B cell (primary cell): ENCODE data around the gene LRRC8E. TPM values are rescaled to one million over a fixed set of nuclear protein-coding genes. Genes with fewer than 3 reads are reported as not detected.

Experiments
- ATAC-seq: fragments of 200-7000 bp; cut with Tn5 transposase; one replicate; pipeline ENCODE4 v1.10.0; 2021; ENCODE audit warnings: low read depth, mild to moderate bottlenecking, moderate number of reproducible peaks, moderate library complexity
- CTCF ChIA-PET: fragments of 350-600 bp; sonication (Branson Sonifier 250); formaldehyde crosslinking; loops from one replicate; lab custom pipeline; 2021; ENCODE audit warnings: antibody characterized with exemption, inconsistent platforms; lab: Charles Lee
- POLR2A ChIA-PET: fragments of 350-600 bp; sonication (Branson Sonifier 250); formaldehyde crosslinking; loops from one replicate; lab custom pipeline; 2021; ENCODE audit warnings: antibody characterized with exemption; lab: Charles Lee
- DNase-seq: peaks from one replicate; pipeline ENCODE4 v3.0.0; 2013
- H2AFZ ChIP-seq: 2 replicates; pipeline ENCODE4 v1.6.1; 2012; ENCODE audit warnings: mild to moderate bottlenecking, low read depth, low read length; ENCODE audit not compliant: insufficient read depth, poor library complexity, severe bottlenecking
- H3K27ac ChIP-seq, 2 donors: 1 replicate in 1 of 2; 2 replicates in 1 of 2; pipeline ENCODE4 v1.5.1; 2012 to 2013; ENCODE audit warnings: low read length in 2 of 2, mild to moderate bottlenecking in 2 of 2, moderate library complexity in 1 of 2
- H3K27me3 ChIP-seq, 4 experiments: fragments of 200-600 bp in 1 of 4; sonication (generic) in 1 of 4; replicated peaks in 1 of 4; 1 replicate in 2 of 4; 2 replicates in 2 of 4; pipeline versions ENCODE4 v1.6.1 to v1.7.0; 2013 to 2016; ENCODE audit warnings: low read length in 3 of 4, mild to moderate bottlenecking in 2 of 4, mixed read lengths in 1 of 4, moderate library complexity in 1 of 4; ENCODE audit not compliant: insufficient read depth in 4 of 4, control insufficient read depth in 3 of 4; ENCODE audit errors: control extremely low read depth in 1 of 4
- H3K36me3 ChIP-seq, 2 experiments: replicated peaks in 1 of 2; 1 replicate in 1 of 2; 2 replicates in 1 of 2; pipeline versions ENCODE4 v1.6.1 to v1.7.1; 2013; ENCODE audit warnings: low read length in 1 of 2; ENCODE audit not compliant: insufficient read depth in 2 of 2, control insufficient read depth in 1 of 2; ENCODE audit errors: control extremely low read depth in 1 of 2, extremely low read depth in 1 of 2
- H3K4me1 ChIP-seq, 2 donors: fragments of 200-600 bp in 1 of 2; sonication (generic) in 1 of 2; 1 replicate in 1 of 2; 2 replicates in 1 of 2; pipeline versions ENCODE4 v1.5.1 to v1.6.1; 2013 to 2017; ENCODE audit warnings: low read length in 2 of 2; ENCODE audit not compliant: control insufficient read depth in 2 of 2, insufficient read depth in 2 of 2
- H3K4me2 ChIP-seq: replicated peaks from 2 replicates; pipeline ENCODE3; 2012; ENCODE audit warnings: mild to moderate bottlenecking, low read depth, low read length; ENCODE audit not compliant: poor library complexity, severe bottlenecking
- H3K4me3 ChIP-seq, 5 experiments: fragments of 200-600 bp in 1 of 5; sonication (generic) in 1 of 5; 1 replicate in 3 of 5; 2 replicates in 2 of 5; pipeline versions ENCODE4 v1.5.1 to v1.7.0; 2011 to 2016; ENCODE audit warnings: low read length in 4 of 5, mild to moderate bottlenecking in 4 of 5, low read depth in 2 of 5, control low read depth in 1 of 5, moderate library complexity in 1 of 5; ENCODE audit not compliant: insufficient read depth in 1 of 5; ENCODE audit errors: control extremely low read depth in 1 of 5, extremely low read depth in 1 of 5
- H3K79me2 ChIP-seq: fragments of 200-600 bp; sonication (generic); one replicate; pipeline ENCODE4 v1.6.0; 2016; ENCODE audit warnings: low read length; ENCODE audit not compliant: control insufficient read depth, insufficient read depth
- H3K9ac ChIP-seq: fragments of 200-600 bp; sonication (generic); 2 replicates; pipeline ENCODE4 v1.6.1; 2017; ENCODE audit warnings: mild to moderate bottlenecking, low read length, moderate library complexity
- H3K9me3 ChIP-seq, 3 donors: one replicate each; pipeline versions ENCODE4 v1.6.1 to v1.7.1; 2013; ENCODE audit warnings: low read length in 2 of 3; ENCODE audit not compliant: control insufficient read depth in 2 of 3, insufficient read depth in 1 of 3; ENCODE audit errors: control extremely low read depth in 1 of 3
- H4K20me1 ChIP-seq: 2 replicates; pipeline ENCODE4 v1.6.0; 2012; ENCODE audit warnings: mild to moderate bottlenecking, low read length; ENCODE audit not compliant: insufficient read depth, control insufficient read depth, poor library complexity, severe bottlenecking
- H3K27ac Mint-ChIP-seq: one replicate; pipeline ENCODE4 v1.8.0; 2021; ENCODE audit warnings: mixed read lengths
- H3K27me3 Mint-ChIP-seq: one replicate; pipeline ENCODE4 v1.8.0; 2021; ENCODE audit warnings: mixed read lengths
- H3K4me1 Mint-ChIP-seq: one replicate; pipeline ENCODE4 v1.8.0; 2021; ENCODE audit warnings: mixed read lengths
- H3K4me3 Mint-ChIP-seq: one replicate; pipeline ENCODE4 v1.8.0; 2021; ENCODE audit warnings: mixed read lengths
- H3K9me3 Mint-ChIP-seq: one replicate; pipeline ENCODE4 v1.8.0; 2022; ENCODE audit warnings: mixed read lengths; ENCODE audit not compliant: insufficient read depth
- CTCF ChIP-seq: fragments of 200-600 bp; IDR thresholded peaks from one replicate; pipeline ENCODE4 v1.8.0; 2022; ENCODE audit warnings: antibody characterized with exemption, mild to moderate bottlenecking
- EZH2 ChIP-seq: IDR thresholded peaks from 2 replicates; pipeline ENCODE4 v1.6.1; 2012; ENCODE audit warnings: borderline replicate concordance, low read depth, mild to moderate bottlenecking, moderate library complexity, low read length; ENCODE audit not compliant: insufficient read depth, poor library complexity, severe bottlenecking
- WGBS: methylation state at CpG from one replicate; pipeline ENCODE4 v1.1.5; 2013; ENCODE audit warnings: missing lambda C conversion rate; ENCODE audit not compliant: insufficient coverage; 5-methylcytosine and 5-hydroxymethylcytosine counted together
- intact Hi-C: fragments of 100-400 bp; cut with micrococcal nuclease; formaldehyde crosslinking; loops from one replicate; pipeline ENCODE4 v1.10.0; 2022
- polyA plus RNA-seq: library from polyadenylated mRNA; depleted of rRNA; stranded (reverse); fragments of >200 nt; gene quantifications from 2 replicates; pipeline ENCODE4 v1.2.3, GENCODE V29; 2012
- total RNA-seq, 2 donors: library from RNA; stranded (reverse); fragments of 120-200 nt in 1 of 2; gene quantifications; 1 replicate in 1 of 2; 2 replicates in 1 of 2; pipeline versions ENCODE4 v1.2.3 to v1.2.4, GENCODE V29; 2013 to 2022

LRRC8E gene
- total and polyA plus RNA-seq, 2 donors (not counting 1 experiment from before 2014, with no cell fraction given), result not detected

- intact Hi-C loops, result loop anchor here (1.0 kb wide), 4 partner anchors 17 to 74 kb away; partner anchors contain the start of genes SNAPC2 and TIMM44
- H3K9me3 ChIP-seq, result peaks cover 0 to 7% (median 0%) of the 10 kb centered on the region in 3 donors
- H3K36me3 ChIP-seq, result peaks cover 0 to 10% of the 10 kb centered on the region in 2 experiments
- Mint-ChIP-seq H3K4me1 (peaks cover 29% of the 10 kb centered on the region), H3K27ac (peak within 1 kb of the TSS; percentile 99), H3K9me3 (no peaks in the 10 kb centered on the region), H3K4me3 (peak within 1 kb of the TSS; percentile 95), H3K27me3 (no peaks in the 10 kb centered on the region)
- H3K27me3 ChIP-seq, result no peaks in the 10 kb centered on the region
- H2AFZ ChIP-seq, result peak within 1 kb of the TSS; percentile 89
- TF ChIP-seq CTCF (peak; percentile 66), EZH2 (no peak)
- H3K4me2 ChIP-seq, result peak within 1 kb of the TSS; percentile 89
- H3K4me1 ChIP-seq, result peaks cover 20 to 21% of the 10 kb centered on the region in 2 donors
- POLR2A ChIA-PET, result interaction anchor here (0.5 to 1.3 kb wide), 7 partner anchors 13 to 201 kb away, joined by 3 to 15 read pairs (median 5); partner anchors contain the start of genes SNAPC2 and TIMM44
- peaks cover 43% of the 10 kb centered on the region for H4K20me1 ChIP-seq
- ATAC-seq (peak; percentile 89), DNase-seq (peak; percentile 100)
- H3K79me2 ChIP-seq, result peaks cover 48% of the 10 kb centered on the region
- peak within 1 kb of the TSS; percentile 53 to 79 (median 73) for H3K4me3 ChIP-seq
- peak within 1 kb of the TSS; percentile 67 to 82 for H3K27ac ChIP-seq
- WGBS, result under 1% methylated on average over 85 of the region's 89 CpGs
- CTCF ChIA-PET, result interaction anchor here (0.5 to 1.6 kb wide), 9 partner anchors 15 to 251 kb away, joined by 3 to 12 read pairs (median 4); partner anchors contain the start of genes SNAPC2 and TRAPPC5
- peak within 1 kb of the TSS; percentile 86 for H3K9ac ChIP-seq
Measured at GRCh38 chr19:7903244-7904073, 15.1 kb downstream of the LRRC8E start, which contains the start of gene MAP2K7. Gene MAP2K7, plus strand, starts transcription at chr19:7903877. Its CDS starts 68 bp downstream, at chr19:7903945.
